Activated CD8-positive, alpha-beta memory T cell treated with anti-CD3 and anti-CD28 coated beads for 36 hours (primary cell): ENCODE results near the gene DIPK1B. TPM values are rescaled to one million over a fixed set of nuclear protein-coding genes. Genes with fewer than 3 reads are reported as not detected.

Experiments used
- CTCF ChIA-PET: fragments of 350-600 bp; sonication (Branson Sonifier 250); formaldehyde crosslinking; loops from one replicate; lab custom pipeline; 2021; ENCODE audit warnings: antibody characterized with exemption; lab: Charles Lee
- POLR2A ChIA-PET: fragments of 350-600 bp; sonication (Branson Sonifier 250); formaldehyde crosslinking; loops from one replicate; lab custom pipeline; 2021; ENCODE audit warnings: antibody characterized with exemption; lab: Charles Lee
- total RNA-seq, 2 experiments: library from RNA; stranded (reverse); gene quantifications; one replicate each; pipeline ENCODE4 v1.2.3, GENCODE V29; 2021

Gene DIPK1B
- total RNA-seq, 2 experiments from 2014 or later: not detected

GRCh38 chr9:136683173-136683745 lies 29.1 kb upstream of the DIPK1B start:
- POLR2A ChIA-PET: no interaction called here
- CTCF ChIA-PET: interaction anchor here (1.6 kb wide), 1 partner anchor 12 kb away, joined by 9 read pairs; no protein-coding TSS in a partner anchor

- ChIA-PET POLR2A (interaction anchor here (0.5 kb wide), 1 partner anchor 33 kb away, joined by 3 read pairs; no protein-coding TSS in a partner anchor), CTCF (no interaction called here)
These were observed 28.6 kb upstream of the DIPK1B start for GRCh38 chr9:136683755-136684154.

GRCh38 chr9:136684339-136684738 lies 28.0 kb upstream of the DIPK1B start:
- ChIA-PET CTCF (no interaction called here), POLR2A (interaction anchor here (0.5 kb wide), 1 partner anchor 34 kb away, joined by 3 read pairs; no protein-coding TSS in a partner anchor)

- POLR2A ChIA-PET: no interaction called here
- CTCF ChIA-PET: no interaction called here
These were observed 27.6 kb upstream of the DIPK1B start for GRCh38 chr9:136684799-136685198.

- CTCF ChIA-PET: interaction anchor here (1.6 kb wide), 1 partner anchor 21 kb away, joined by 6 read pairs; no protein-coding TSS in a partner anchor
These were observed 27.2 kb upstream of the DIPK1B start for GRCh38 chr9:136685216-136685615.

GRCh38 chr9:136685790-136686533 lies 26.4 kb upstream of the DIPK1B start:
- CTCF ChIA-PET: interaction anchor here (0.5 to 1.6 kb wide), 6 partner anchors 10 to 201 kb away, joined by 3 to 6 read pairs (median 3); no protein-coding TSS in a partner anchor
- POLR2A ChIA-PET: interaction anchor here (3.8 kb wide), 1 partner anchor 41 kb away, joined by 16 read pairs; no protein-coding TSS in a partner anchor

More at GRCh38 chr9:136685216-136685615, 27.2 kb upstream of the DIPK1B start:
- POLR2A ChIA-PET: interaction anchor here (3.8 kb wide), 1 partner anchor 42 kb away, joined by 16 read pairs; no protein-coding TSS in a partner anchor

- ChIA-PET POLR2A (interaction anchor here (3.8 kb wide), 1 partner anchor 41 kb away, joined by 16 read pairs; no protein-coding TSS in a partner anchor), CTCF (interaction anchor here (0.5 to 1.6 kb wide), 6 partner anchors 10 to 201 kb away, joined by 3 to 6 read pairs (median 3); no protein-coding TSS in a partner anchor)
These were observed 25.9 kb upstream of the DIPK1B start for GRCh38 chr9:136686534-136686793.

- CTCF ChIA-PET: interaction anchor here (0.5 to 2.1 kb wide), 7 partner anchors 11 to 202 kb away, joined by 3 to 7 read pairs (median 3); no protein-coding TSS in a partner anchor
These were observed 25.3 kb upstream of the DIPK1B start, which contains the start of gene AGPAT2 for GRCh38 chr9:136686794-136687711. TSS of gene AGPAT2 (minus strand) at chr9:136687457. CDS start at chr9:136687357, 100 bp downstream.

GRCh38 chr9:136687721-136688223 lies 24.6 kb upstream of the DIPK1B start:
- ChIA-PET POLR2A (interaction anchor here (0.7 to 3.8 kb wide), 3 partner anchors 38 to 244 kb away, joined by 4 to 16 read pairs (median 5); no protein-coding TSS in a partner anchor), CTCF (interaction anchor here (2.1 kb wide), 1 partner anchor 16 kb away, joined by 7 read pairs; no protein-coding TSS in a partner anchor)

More at GRCh38 chr9:136686794-136687711, 25.3 kb upstream of the DIPK1B start, which contains the start of gene AGPAT2:
- POLR2A ChIA-PET: interaction anchor here (0.7 to 3.8 kb wide), 2 partner anchors 40 to 245 kb away, joined by 5 to 16 read pairs; no protein-coding TSS in a partner anchor

GRCh38 chr9:136688274-136689107 lies 23.9 kb upstream of the DIPK1B start:
- ChIA-PET POLR2A (interaction anchor here (1.1 to 3.8 kb wide), 2 partner anchors 37 to 39 kb away, joined by 4 to 16 read pairs; no protein-coding TSS in a partner anchor), CTCF (interaction anchor here (2.1 kb wide), 1 partner anchor 17 kb away, joined by 7 read pairs; no protein-coding TSS in a partner anchor)

- CTCF ChIA-PET: interaction anchor here (0.7 to 2.1 kb wide), 3 partner anchors 17 to 339 kb away, joined by 3 to 7 read pairs (median 6); no protein-coding TSS in a partner anchor
These were observed 23.3 kb upstream of the DIPK1B start for GRCh38 chr9:136689108-136689460.

GRCh38 chr9:136690104-136690805 lies 22.1 kb upstream of the DIPK1B start:
- CTCF ChIA-PET: interaction anchor here (0.6 to 1.9 kb wide), 2 partner anchors 11 to 18 kb away, joined by 4 to 6 read pairs; no protein-coding TSS in a partner anchor

More at GRCh38 chr9:136689108-136689460, 23.3 kb upstream of the DIPK1B start:
- POLR2A ChIA-PET: interaction anchor here (3.8 kb wide), 1 partner anchor 38 kb away, joined by 16 read pairs; no protein-coding TSS in a partner anchor

GRCh38 chr9:136690806-136691261 lies 21.5 kb upstream of the DIPK1B start:
- ChIA-PET CTCF (interaction anchor here (0.6 to 1.9 kb wide), 2 partner anchors 10 to 18 kb away, joined by 4 to 6 read pairs; no protein-coding TSS in a partner anchor), POLR2A (no interaction called here)

More at GRCh38 chr9:136690104-136690805, 22.1 kb upstream of the DIPK1B start:
- POLR2A ChIA-PET: no interaction called here

GRCh38 chr9:136691316-136692184 lies 20.8 kb upstream of the DIPK1B start:
- CTCF ChIA-PET: no interaction called here
- POLR2A ChIA-PET: no interaction called here
